K562 (cell line): ENCODE measurements around the gene DCPS. TPM values are rescaled to one million over a fixed set of nuclear protein-coding genes. Genes with fewer than 3 reads are reported as not detected.

Experiments
- ATAC-seq: fragments of 200-7000 bp; cut with Tn5 transposase; 3 replicates; pipeline ENCODE4 v1.9.1; 2020; ENCODE audit warnings: moderate library complexity
- BruUV-seq: library from RNA; stranded (reverse); fragments of 400-500 nt; replicated peaks from 2 replicates; lab custom pipeline; 2021; lab: Mats Ljungman, UMichigan
- CTCF ChIA-PET: fragments of 300-600 bp; formaldehyde crosslinking; extraction: SDS; loops from one replicate; lab custom pipeline; 2021; ENCODE audit warnings: low intra/inter-chr PET ratio; lab: Yijun Ruan, JAX
- POLR2A ChIA-PET: fragments of 300-600, 350-650 bp; sonication (Branson Sonifier 250); formaldehyde crosslinking; extraction: SDS; loops from one replicate; lab custom pipeline; 2021; ENCODE audit warnings: antibody characterized with exemption, inconsistent platforms; lab: Yijun Ruan, JAX
- DNase-seq, 4 experiments: peaks; one replicate each; pipeline versions ENCODE4 v3.0.0 to v3.0.0-alpha.2; 2011 to 2018; ENCODE audit warnings: low spot score in 3 of 4, mixed read lengths in 3 of 4; ENCODE audit errors: extremely low read depth in 1 of 4
- FAIRE-seq: peaks from 2 replicates; lab custom pipeline; 2011; peaks lifted over from hg19 to GRCh38; lab: Jason Lieb, UNC
- H2AFZ ChIP-seq: 2 replicates; pipeline ENCODE4 v1.6.0; 2011; ENCODE audit warnings: low read depth, low read length, control low read depth, inconsistent platforms
- H3K27ac ChIP-seq: fragments of 200-600 bp; 3 replicates; pipeline ENCODE4 v1.8.0; 2011; ENCODE audit warnings: low read depth, mild to moderate bottlenecking, control low read depth, inconsistent platforms, low read length, moderate library complexity, mixed read lengths; ENCODE audit errors: extremely low read depth
- H3K27me3 ChIP-seq, 2 experiments: fragments of 300-600 bp in 1 of 2; 2 replicates in 1 of 2; 3 replicates in 1 of 2; pipeline versions ENCODE4 v1.6.0 to v1.8.0; 2011; ENCODE audit warnings: inconsistent platforms in 2 of 2, low read length in 2 of 2, mild to moderate bottlenecking in 1 of 2, mixed read lengths in 1 of 2, moderate library complexity in 1 of 2; ENCODE audit not compliant: control insufficient read depth in 2 of 2, insufficient read depth in 2 of 2
- H3K36me3 ChIP-seq: fragments of 300-600 bp; 3 replicates; pipeline ENCODE4 v1.8.0; 2011; ENCODE audit warnings: mild to moderate bottlenecking, low read length, inconsistent platforms; ENCODE audit not compliant: control insufficient read depth, insufficient read depth
- H3K4me1 ChIP-seq, 2 experiments: fragments of 200-600 bp in 1 of 2; replicated peaks in 1 of 2; 2 replicates in 1 of 2; 3 replicates in 1 of 2; pipeline versions ENCODE4 v1.5.1 to v1.8.0; 2011; ENCODE audit warnings: inconsistent platforms in 2 of 2, low read length in 2 of 2, mild to moderate bottlenecking in 1 of 2, mixed read lengths in 1 of 2, moderate library complexity in 1 of 2; ENCODE audit not compliant: control insufficient read depth in 2 of 2, insufficient read depth in 2 of 2
- H3K4me2 ChIP-seq: 2 replicates; pipeline ENCODE4 v1.6.1; 2011; ENCODE audit warnings: low read length, control low read depth, inconsistent platforms, mixed read lengths; ENCODE audit not compliant: insufficient read depth
- H3K4me3 ChIP-seq: fragments of 200-600 bp; sonication (generic), shearing (Covaris generic); 2 replicates; pipeline ENCODE4 v1.5.1; 2016; ENCODE audit warnings: control low read depth, inconsistent platforms
- H3K79me2 ChIP-seq: fragments of 200-600 bp; 3 replicates; pipeline ENCODE4 v1.8.0; 2011; ENCODE audit warnings: low read length, inconsistent platforms; ENCODE audit not compliant: control insufficient read depth, insufficient read depth
- H3K9ac ChIP-seq, 2 experiments: 2 replicates each; pipeline versions ENCODE4 v1.6.0 to v1.6.1; 2011; ENCODE audit warnings: low read depth in 2 of 2, low read length in 2 of 2, control low read depth in 1 of 2, inconsistent platforms in 1 of 2, mild to moderate bottlenecking in 1 of 2, mixed read lengths in 1 of 2; ENCODE audit not compliant: insufficient read depth in 1 of 2
- H3K9me1 ChIP-seq: one replicate; pipeline ENCODE4 v1.6.0; 2011; ENCODE audit warnings: inconsistent platforms, mild to moderate bottlenecking, low read length, moderate library complexity; ENCODE audit not compliant: control insufficient read depth, insufficient read depth
- H3K9me3 ChIP-seq: replicated peaks from 2 replicates; pipeline ENCODE4 v1.5.1; 2011; ENCODE audit warnings: low read depth, low read length, inconsistent platforms; ENCODE audit not compliant: control insufficient read depth, insufficient read depth
- H4K20me1 ChIP-seq: replicated peaks from 2 replicates; pipeline ENCODE4 v1.6.1; 2011; ENCODE audit warnings: low read length, inconsistent platforms, mixed read lengths; ENCODE audit not compliant: control insufficient read depth, insufficient read depth
- ELF1 ChIP-seq: fragments of 200-800 bp; sonication (Bioruptor generic); IDR thresholded peaks from 2 replicates; pipeline ENCODE4 v1.6.1; 2016; ENCODE audit warnings: missing genetic modification characterization, missing compliant biosample characterization
- GATA2 ChIP-seq: sonication (generic); formaldehyde crosslinking; IDR thresholded peaks from 2 replicates; pipeline ENCODE4 v1.4.0; 2020; ENCODE audit warnings: mild to moderate bottlenecking, missing genetic modification reagents
- L3MBTL2 ChIP-seq: fragments of 450-650 bp; IDR thresholded peaks from 2 replicates; pipeline ENCODE4 v1.6.1; 2016; ENCODE audit warnings: mild to moderate bottlenecking, moderate library complexity
- POLR2G ChIP-seq: fragments of 200-400 bp; formaldehyde crosslinking; IDR thresholded peaks from 2 replicates; pipeline ENCODE4 v1.6.1; 2017; ENCODE audit warnings: low read depth, mild to moderate bottlenecking, antibody characterized with exemption, low read length, moderate library complexity
- RBFOX2 ChIP-seq: fragments of 200-400 bp; formaldehyde crosslinking; IDR thresholded peaks from 2 replicates; pipeline ENCODE4 v1.6.1; 2017; ENCODE audit warnings: low read depth, mild to moderate bottlenecking, low read length, moderate library complexity
- WGBS: fragments of 100-300 bp; shearing (Covaris generic); methylation state at CpG from one replicate; pipeline ENCODE4 v1.1.6; 2016; ENCODE audit warnings: low coverage, mixed read lengths; ENCODE audit not compliant: insufficient coverage; ENCODE audit errors: missing lambda C conversion rate; 5-methylcytosine and 5-hydroxymethylcytosine counted together
- in situ Hi-C: fragments of 300-500 bp; cut with MboI; formaldehyde crosslinking; loops from 4 replicates; pipeline ENCODE4 v1.15.0; 2018; ENCODE audit warnings: inconsistent platforms, mixed read lengths
- intact Hi-C: fragments of 100-400 bp; cut with micrococcal nuclease; formaldehyde crosslinking; loops from 2 replicates; pipeline ENCODE4 v1.14.2; 2022
- polyA plus RNA-seq, 8 experiments: library from polyadenylated mRNA; depleted of rRNA in 4 of 8; stranded (reverse) in 5 of 8; unstranded in 3 of 8; fragments of >200 nt; fragmentation: Nextera tagmentation in 2 of 8; fragmentation: Illumina TruSeq in 1 of 8; extraction: Ambion mirVana in 2 of 8; extraction: Trizol in 1 of 8; gene quantifications; 2 replicates each; pipeline versions ENCODE4 v1.2.1 to v1.2.3, GENCODE V29; 2011 to 2014; ENCODE audit warnings: inconsistent platforms in 1 of 8, missing spikeins in 1 of 8
- total RNA-seq, 7 experiments: library from RNA; depleted of rRNA in 6 of 7; stranded (reverse); fragments of >200 nt in 6 of 7; fragmentation: Illumina TruSeq in 2 of 7; extraction: Trizol in 2 of 7; gene quantifications; 2 replicates each; pipeline versions ENCODE4 v1.2.1 to v1.2.3, GENCODE V29; 2011 to 2021; ENCODE audit warnings: low replicate concordance in 1 of 7
- TF ChIP-seq, protein P1 (sequence below): fragments of 200-400 bp; formaldehyde crosslinking; IDR thresholded peaks from 2 replicates; pipeline ENCODE4 v1.6.1; 2017; ENCODE audit warnings: mild to moderate bottlenecking, low read depth, low read length, moderate library complexity

Gene DCPS
- total and polyA plus RNA-seq, 9 of the 15 experiments (the other 6 are each of a cell fraction or from before 2014, with no cell fraction given) = 8.7 to 38.1 (median 17.9) TPM

DNA sequence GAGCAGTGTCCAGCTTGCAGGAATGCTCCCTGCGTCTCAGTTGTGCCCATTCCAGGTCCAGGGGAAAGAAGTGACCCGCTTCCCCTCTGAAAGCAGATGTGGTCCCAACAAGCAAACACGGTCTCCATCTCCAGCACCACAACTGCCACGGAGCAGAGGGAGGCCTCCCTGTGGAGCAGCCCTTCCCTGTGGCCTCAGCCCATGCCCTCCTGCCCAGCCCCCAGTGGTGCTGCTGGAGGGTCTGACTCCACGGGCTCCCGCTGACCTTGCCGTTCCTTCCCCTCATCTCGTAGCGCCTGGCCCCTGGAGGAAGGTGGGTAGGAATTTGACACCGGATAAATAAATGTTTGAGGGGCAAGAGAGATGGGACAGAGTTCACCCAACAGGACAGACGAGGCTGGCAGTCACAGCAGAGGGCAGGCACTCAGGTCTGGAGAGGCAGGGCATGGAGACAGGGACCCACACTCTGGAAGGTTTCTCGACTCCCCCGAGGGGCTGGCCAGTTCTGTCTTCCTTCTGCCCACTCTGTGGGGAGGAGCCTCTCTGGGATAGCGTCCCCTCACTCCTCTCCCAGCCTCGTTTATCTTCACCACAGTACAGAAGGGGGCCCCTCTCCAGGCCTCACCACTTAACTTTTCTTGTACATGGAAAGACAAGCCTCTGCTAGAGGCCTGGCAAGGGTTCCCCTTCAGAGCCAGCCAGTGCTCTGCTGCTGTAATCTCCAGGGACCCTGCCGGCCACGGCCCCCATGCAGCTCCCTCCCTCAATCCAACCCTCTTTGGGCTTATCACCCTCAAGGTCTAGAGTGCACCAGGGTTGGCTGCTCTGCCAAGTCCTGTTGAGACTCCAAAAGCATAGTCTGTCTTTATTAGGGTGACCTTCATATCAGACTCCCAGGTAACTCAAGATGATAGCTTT lies 44.1 kb downstream of the DCPS start:
- Histone ChIP-seq H3K4me1 (peaks cover 63 to 86% of the 10 kb centered on the region in 2 experiments), H3K36me3 (peaks cover 64% of the 10 kb centered on the region; the same call in 2 of the 3 replicates), H3K9me1 (peaks cover 8% of the 10 kb centered on the region), H3K27me3 (no peaks in the 10 kb centered on the region), H3K4me3 (no peak overlapping the region), H2AFZ (no peak overlapping the region), H3K9ac (peak overlapping the region; percentile 22 to 30), H4K20me1 (peaks cover 5% of the 10 kb centered on the region; the same call in 1 of the 2 replicates), H3K4me2 (peak overlapping the region; percentile 38; the same call in 1 of the 2 replicates), H3K9me3 (no peaks in the 10 kb centered on the region), H3K79me2 (peaks cover 54% of the 10 kb centered on the region), H3K27ac (peak overlapping the region; percentile 58; the same call in 2 of the 3 replicates)
- TF ChIP-seq POLR2G (peak; percentile 47; the same call in 1 of the 2 replicates), RBFOX2 (0 out of 2 replicates have a peak, but pooled peaks have one; percentile 23), ELF1 (no peak), GATA2 (CRISPR knock-in tag) (no peak), L3MBTL2 (no peak)
- TF ChIP-seq, protein P1, sequence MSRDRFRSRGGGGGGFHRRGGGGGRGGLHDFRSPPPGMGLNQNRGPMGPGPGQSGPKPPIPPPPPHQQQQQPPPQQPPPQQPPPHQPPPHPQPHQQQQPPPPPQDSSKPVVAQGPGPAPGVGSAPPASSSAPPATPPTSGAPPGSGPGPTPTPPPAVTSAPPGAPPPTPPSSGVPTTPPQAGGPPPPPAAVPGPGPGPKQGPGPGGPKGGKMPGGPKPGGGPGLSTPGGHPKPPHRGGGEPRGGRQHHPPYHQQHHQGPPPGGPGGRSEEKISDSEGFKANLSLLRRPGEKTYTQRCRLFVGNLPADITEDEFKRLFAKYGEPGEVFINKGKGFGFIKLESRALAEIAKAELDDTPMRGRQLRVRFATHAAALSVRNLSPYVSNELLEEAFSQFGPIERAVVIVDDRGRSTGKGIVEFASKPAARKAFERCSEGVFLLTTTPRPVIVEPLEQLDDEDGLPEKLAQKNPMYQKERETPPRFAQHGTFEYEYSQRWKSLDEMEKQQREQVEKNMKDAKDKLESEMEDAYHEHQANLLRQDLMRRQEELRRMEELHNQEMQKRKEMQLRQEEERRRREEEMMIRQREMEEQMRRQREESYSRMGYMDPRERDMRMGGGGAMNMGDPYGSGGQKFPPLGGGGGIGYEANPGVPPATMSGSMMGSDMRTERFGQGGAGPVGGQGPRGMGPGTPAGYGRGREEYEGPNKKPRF = no peak
- DNase-seq (no peak), FAIRE-seq (no peak), ATAC-seq (no peak)
- ChIA-PET POLR2A (interaction anchor here (0.6 to 0.9 kb wide), 2 partner anchors 10 to 56 kb away, joined by 3 to 5 read pairs; no protein-coding TSS in a partner anchor), CTCF (no interaction called here)
- intact Hi-C loops = loop anchor here (2.0 to 5.0 kb wide), 2 partner anchors 44 to 73 kb away; no protein-coding TSS in a partner anchor
- no TSS peak for BruUV-seq
- in situ Hi-C loops = no loop called here
- 63% methylated on average over 12 of the region's 17 CpGs for WGBS
